ENCODE measurements around the gene ZNF385D. TPM values are rescaled to one million over a fixed set of nuclear protein-coding genes. Genes with fewer than 3 reads are reported as not detected.

ZNF385D gene
- total and polyA plus RNA-seq, 2 donors from 2014 or later, result 1.4 to 8.9 TPM

GRCh38 chr3:21464746-21465145 lies 286.3 kb downstream of the ZNF385D start:
- no peaks in the 10 kb centered on the region for H3K36me3 ChIP-seq (ENCODE audit: control insufficient read depth in 2 of 3, insufficient read depth in 3 of 3, low read length in 3 of 3)
- H3K27ac ChIP-seq (ENCODE audit: low read depth in 2 of 2, low read length in 2 of 2), result no peak overlapping the region
- no peak for FAIRE-seq
- no peaks in the 10 kb centered on the region for H3K27me3 ChIP-seq (ENCODE audit: control insufficient read depth, insufficient read depth, low read length)
- peak in 1 of 5 donors; percentile 15 for DNase-seq
- H3K4me3 ChIP-seq (ENCODE audit: low read length in 3 of 3), result no peak overlapping the region
- H3K9me3 ChIP-seq (ENCODE audit: control insufficient read depth in 2 of 3, insufficient read depth in 1 of 3, low read length in 3 of 3), result no peaks in the 10 kb centered on the region
- TF ChIP-seq CTCF (IDR thresholded peaks at IDR 0.05; ENCODE audit: borderline replicate concordance, extremely low read depth, insufficient read depth), result no peak
- H3K9ac ChIP-seq (ENCODE audit: low read length in 3 of 3), result no peak overlapping the region
- no peaks in the 10 kb centered on the region for H3K4me1 ChIP-seq (ENCODE audit: control insufficient read depth in 2 of 3, insufficient read depth in 2 of 3, low read depth in 1 of 3, low read length in 3 of 3)
- intact Hi-C loops (cut with DNase I), result no loop called here

GRCh38 chr3:21463319-21463718 lies 287.7 kb downstream of the ZNF385D start:
- no peak for DNase-seq
- no peak overlapping the region for H3K27ac ChIP-seq (ENCODE audit: low read depth in 2 of 2, low read length in 2 of 2)
- intact Hi-C loops (cut with DNase I), result no loop called here
- no peak for FAIRE-seq
- no peaks in the 10 kb centered on the region for H3K4me1 ChIP-seq (ENCODE audit: control insufficient read depth in 2 of 3, insufficient read depth in 2 of 3, low read depth in 1 of 3, low read length in 3 of 3)
- TF ChIP-seq CTCF (IDR thresholded peaks at IDR 0.05; ENCODE audit: borderline replicate concordance, extremely low read depth, insufficient read depth), result no peak
- H3K36me3 ChIP-seq (ENCODE audit: control insufficient read depth in 2 of 3, insufficient read depth in 3 of 3, low read length in 3 of 3), result no peaks in the 10 kb centered on the region
- no peak overlapping the region for H3K9ac ChIP-seq (ENCODE audit: low read length in 3 of 3)
- no peaks in the 10 kb centered on the region for H3K27me3 ChIP-seq (ENCODE audit: control insufficient read depth, insufficient read depth, low read length)
- no peak overlapping the region for H3K4me3 ChIP-seq (ENCODE audit: low read length in 3 of 3)
- H3K9me3 ChIP-seq (ENCODE audit: control insufficient read depth in 2 of 3, insufficient read depth in 1 of 3, low read length in 3 of 3), result no peaks in the 10 kb centered on the region

- Histone ChIP-seq H3K9ac (ENCODE audit: low read length in 3 of 3) (no peak overlapping the region), H3K36me3 (ENCODE audit: control insufficient read depth in 2 of 3, insufficient read depth in 3 of 3, low read length in 3 of 3) (no peaks in the 10 kb centered on the region), H3K9me3 (ENCODE audit: control insufficient read depth in 2 of 3, insufficient read depth in 1 of 3, low read length in 3 of 3) (no peaks in the 10 kb centered on the region), H3K4me1 (ENCODE audit: control insufficient read depth in 2 of 3, insufficient read depth in 2 of 3, low read depth in 1 of 3, low read length in 3 of 3) (no peaks in the 10 kb centered on the region), H3K27me3 (ENCODE audit: control insufficient read depth, insufficient read depth, low read length) (no peaks in the 10 kb centered on the region), H3K27ac (ENCODE audit: low read depth in 2 of 2, low read length in 2 of 2) (no peak overlapping the region), H3K4me3 (ENCODE audit: low read length in 3 of 3) (no peak overlapping the region)
- DNase-seq, result no peak
- intact Hi-C loops (cut with DNase I), result no loop called here
- no peak for TF ChIP-seq CTCF (IDR thresholded peaks at IDR 0.05; ENCODE audit: borderline replicate concordance, extremely low read depth, insufficient read depth)
- no peak for FAIRE-seq
Measured at GRCh38 chr3:21462141-21462540, 288.9 kb downstream of the ZNF385D start.

- FAIRE-seq, result no peak
- intact Hi-C loops (cut with DNase I), result no loop called here
Measured at GRCh38 chr3:21457084-21457483, 293.9 kb downstream of the ZNF385D start.

More at GRCh38 chr3:21457084-21457483, 293.9 kb downstream of the ZNF385D start:
- no peaks in the 10 kb centered on the region for H3K27me3 ChIP-seq (ENCODE audit: control insufficient read depth, insufficient read depth, low read length)
- H3K4me1 ChIP-seq (ENCODE audit: control insufficient read depth in 2 of 3, insufficient read depth in 2 of 3, low read depth in 1 of 3, low read length in 3 of 3), result no peaks in the 10 kb centered on the region
- no peaks in the 10 kb centered on the region for H3K36me3 ChIP-seq (ENCODE audit: control insufficient read depth in 2 of 3, insufficient read depth in 3 of 3, low read length in 3 of 3)
- no peaks in the 10 kb centered on the region for H3K9me3 ChIP-seq (ENCODE audit: control insufficient read depth in 2 of 3, insufficient read depth in 1 of 3, low read length in 3 of 3)
- TF ChIP-seq CTCF (IDR thresholded peaks at IDR 0.05; ENCODE audit: borderline replicate concordance, extremely low read depth, insufficient read depth), result no peak
- no peak overlapping the region for H3K9ac ChIP-seq (ENCODE audit: low read length in 3 of 3)
- no peak overlapping the region for H3K27ac ChIP-seq (ENCODE audit: low read depth in 2 of 2, low read length in 2 of 2)
- DNase-seq, result no peak
- no peak overlapping the region for H3K4me3 ChIP-seq (ENCODE audit: low read length in 3 of 3)
